ENCODE results near the gene LAMB4. TPM values are rescaled to one million over a fixed set of nuclear protein-coding genes. Genes with fewer than 3 reads are reported as not detected.

The LAMB4 gene
- total RNA-seq, 1 donor, result 0.10 TPM

DNA sequence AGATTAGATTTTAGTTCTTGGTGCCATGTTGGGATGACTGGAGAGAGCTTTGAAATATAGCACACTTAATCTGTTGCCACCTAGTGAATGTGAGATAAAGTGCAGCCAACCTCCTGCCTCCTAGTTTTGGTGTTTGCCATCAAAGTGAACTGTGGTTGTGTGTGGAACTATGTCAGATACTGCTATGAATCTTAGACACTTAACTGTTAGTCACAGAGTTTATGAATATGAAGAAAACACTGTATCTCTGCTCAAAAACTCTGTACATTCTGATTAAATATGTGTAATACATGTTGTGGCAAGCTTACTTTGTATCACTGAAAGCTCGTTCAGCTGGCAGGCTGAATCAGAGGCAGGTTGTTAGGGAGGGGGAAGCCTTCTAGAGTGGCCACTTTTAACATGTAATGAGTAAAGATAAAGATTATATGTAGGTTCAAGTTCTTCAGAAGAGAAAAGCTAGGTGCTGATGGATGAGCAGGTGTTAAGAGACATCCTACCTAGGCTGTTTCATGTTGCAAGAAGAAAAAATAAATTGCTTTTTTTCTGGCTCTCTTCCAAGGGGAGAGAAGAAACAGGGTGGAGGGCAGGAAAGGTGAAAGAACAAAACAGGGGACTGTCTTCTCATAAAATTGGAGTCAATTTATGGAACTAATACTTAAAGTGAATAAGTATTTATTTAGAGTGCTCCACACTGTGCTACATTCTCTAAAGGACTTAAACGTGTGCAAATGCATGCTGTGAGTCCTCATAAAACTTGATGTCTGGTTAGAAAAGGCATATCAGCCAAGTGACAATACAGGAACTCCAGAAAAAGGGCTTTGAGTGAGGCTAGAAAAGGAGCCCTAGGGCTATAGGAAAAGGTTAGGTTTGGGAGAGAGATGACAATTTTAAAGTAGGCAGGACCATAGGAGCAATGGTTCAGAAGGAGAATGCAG, 113.1 kb downstream of the LAMB4 start:
- H3K9me3 ChIP-seq (ENCODE audit: low read depth, low read length), result no peaks in the 10 kb centered on the region
- H3K4me3 ChIP-seq (ENCODE audit: low read length), result no peak overlapping the region
- H3K27me3 ChIP-seq (ENCODE audit: insufficient read depth, low read length), result peaks cover 2% of the 10 kb centered on the region
- H3K4me1 ChIP-seq (ENCODE audit: insufficient read depth, low read length), result no peaks in the 10 kb centered on the region

DNA sequence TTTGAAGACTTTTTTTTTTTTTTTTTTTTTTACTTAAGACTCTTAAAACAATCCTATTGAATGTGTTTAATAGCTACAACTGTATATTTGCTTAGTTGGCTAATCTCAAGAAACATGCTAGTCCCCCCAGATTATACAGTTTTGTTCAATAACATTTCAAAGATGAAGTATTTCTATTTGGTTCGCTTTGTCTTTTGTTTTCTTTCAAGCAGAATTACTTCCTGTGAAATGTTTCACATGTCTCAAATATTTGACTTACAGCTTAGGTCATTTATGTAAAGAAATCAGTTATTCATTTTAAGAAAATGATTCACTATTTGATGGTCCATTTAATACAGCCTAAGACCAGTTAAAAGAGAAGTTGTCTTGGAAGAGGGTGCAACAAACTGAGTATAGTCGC, 114.4 kb downstream of the LAMB4 start:
- H3K4me3 ChIP-seq (ENCODE audit: low read length), result no peak overlapping the region
- peaks cover 2% of the 10 kb centered on the region for H3K27me3 ChIP-seq (ENCODE audit: insufficient read depth, low read length)
- H3K9me3 ChIP-seq (ENCODE audit: low read depth, low read length), result no peaks in the 10 kb centered on the region
- H3K4me1 ChIP-seq (ENCODE audit: insufficient read depth, low read length), result no peaks in the 10 kb centered on the region

DNA sequence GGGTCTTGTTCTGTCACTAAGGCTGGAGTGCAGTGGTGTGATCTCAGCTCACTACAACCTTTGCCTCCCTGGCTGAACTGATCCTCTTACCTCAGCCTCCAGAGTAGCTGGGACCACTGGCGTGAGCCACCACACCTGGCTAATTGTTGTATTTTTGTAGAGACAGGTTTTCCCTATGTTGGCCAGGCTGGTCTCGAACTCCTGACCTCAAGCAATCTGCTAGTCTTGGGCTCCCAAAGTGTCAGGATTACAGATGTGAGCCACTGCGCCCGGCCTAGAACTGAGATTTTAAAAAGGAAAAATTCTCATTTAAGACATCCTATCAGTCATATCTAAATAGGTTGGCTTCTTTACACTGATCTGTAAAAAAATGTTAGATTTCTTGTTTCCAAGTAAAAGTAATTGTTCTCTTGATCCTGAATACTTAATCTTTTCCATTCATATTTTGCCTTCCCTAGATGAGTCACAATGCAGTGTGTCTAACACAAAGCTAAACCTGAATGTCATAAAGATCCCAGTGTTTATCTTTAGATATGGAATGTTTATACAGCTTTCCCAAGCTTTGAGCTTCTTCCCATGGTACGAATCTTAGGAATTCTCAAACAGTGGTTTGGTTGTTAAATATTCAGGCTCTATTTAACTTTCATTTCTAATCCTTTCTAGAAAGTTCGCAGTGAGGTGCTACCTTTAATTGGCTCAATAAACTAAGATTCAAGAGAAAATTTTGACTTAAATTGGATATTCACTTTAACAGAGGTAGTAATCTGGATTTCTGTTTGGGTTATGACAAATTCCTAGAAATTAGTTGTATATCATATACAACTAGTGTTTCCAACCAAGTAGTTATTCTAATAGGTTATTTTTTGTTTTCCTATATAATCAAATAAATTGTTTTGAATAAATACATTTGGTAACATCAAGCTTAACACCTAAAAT, 115.1 kb downstream of the LAMB4 start:
- H3K9me3 ChIP-seq (ENCODE audit: low read depth, low read length), result no peaks in the 10 kb centered on the region
- H3K4me3 ChIP-seq (ENCODE audit: low read length), result no peak overlapping the region
- no peaks in the 10 kb centered on the region for H3K4me1 ChIP-seq (ENCODE audit: insufficient read depth, low read length)
- peaks cover 2% of the 10 kb centered on the region for H3K27me3 ChIP-seq (ENCODE audit: insufficient read depth, low read length)

DNA sequence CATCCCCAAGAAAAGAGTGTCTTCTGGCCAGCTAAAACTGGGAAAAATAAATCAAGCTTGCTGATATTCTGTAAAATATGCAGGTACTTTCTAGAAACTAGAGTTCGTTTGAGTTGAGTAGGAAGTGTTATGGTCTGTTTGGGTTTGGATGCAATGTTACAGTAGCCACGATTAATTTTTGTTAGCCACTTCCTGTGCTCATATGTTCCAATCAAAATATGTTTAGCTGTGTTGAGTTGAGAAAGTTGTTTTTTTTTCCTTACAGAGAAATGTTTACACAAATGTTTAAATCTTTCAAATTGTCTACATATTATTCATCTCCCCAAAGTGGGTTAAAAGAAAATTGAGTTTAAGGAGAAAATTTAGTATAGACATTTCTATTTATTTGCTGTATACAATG, 115.9 kb downstream of the LAMB4 start:
- H3K4me3 ChIP-seq (ENCODE audit: low read length), result no peak overlapping the region
- H3K27me3 ChIP-seq (ENCODE audit: insufficient read depth, low read length), result peaks cover 2% of the 10 kb centered on the region
- H3K4me1 ChIP-seq (ENCODE audit: insufficient read depth, low read length), result no peaks in the 10 kb centered on the region
- no peaks in the 10 kb centered on the region for H3K9me3 ChIP-seq (ENCODE audit: low read depth, low read length)

DNA sequence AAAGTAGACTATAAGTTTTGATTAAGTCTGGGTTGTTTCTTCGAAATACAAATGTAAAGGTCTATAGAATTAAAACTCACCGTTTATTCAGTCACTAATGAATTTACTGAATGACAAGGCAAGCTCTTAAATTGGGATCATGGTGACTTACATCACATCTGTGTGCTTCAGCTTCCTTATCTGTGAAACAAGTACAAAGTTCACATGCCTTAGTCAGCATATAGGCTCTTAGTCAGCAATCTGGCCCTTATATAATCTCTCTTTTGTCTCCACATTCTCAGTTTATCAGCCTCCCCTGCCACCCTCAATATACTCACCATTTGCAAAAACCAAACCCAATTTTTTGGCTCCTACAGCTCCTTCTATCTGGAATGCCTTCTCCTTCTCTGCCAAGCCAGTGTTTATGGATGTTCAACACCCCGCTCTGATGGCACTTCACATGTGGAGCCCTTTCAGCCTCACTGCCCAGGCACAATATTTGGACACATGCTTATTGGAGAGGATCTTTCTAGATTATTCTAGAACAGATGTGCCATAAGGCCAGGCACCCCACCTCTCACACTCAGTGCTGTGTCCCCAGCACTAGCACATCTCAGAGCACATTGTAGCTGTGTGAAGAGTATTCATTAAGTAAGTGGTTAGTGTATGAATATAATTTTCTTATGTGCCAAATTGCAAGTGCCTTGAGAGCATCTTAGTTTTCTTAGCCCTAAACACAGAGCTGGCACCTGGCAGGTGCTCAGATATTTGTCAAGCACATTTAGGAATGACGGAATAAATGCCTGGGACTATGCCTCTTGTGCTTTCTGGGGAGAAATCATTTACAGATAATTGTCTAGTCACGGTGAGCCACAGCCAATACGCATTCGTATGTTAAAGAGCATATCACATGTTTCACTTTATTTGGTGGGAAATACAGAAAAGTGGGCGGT, 117.4 kb downstream of the LAMB4 start:
- Histone ChIP-seq H3K4me1 (ENCODE audit: insufficient read depth, low read length) (no peaks in the 10 kb centered on the region), H3K9me3 (ENCODE audit: low read depth, low read length) (no peaks in the 10 kb centered on the region), H3K4me3 (ENCODE audit: low read length) (no peak overlapping the region), H3K27me3 (ENCODE audit: insufficient read depth, low read length) (peaks cover 7% of the 10 kb centered on the region)

DNA sequence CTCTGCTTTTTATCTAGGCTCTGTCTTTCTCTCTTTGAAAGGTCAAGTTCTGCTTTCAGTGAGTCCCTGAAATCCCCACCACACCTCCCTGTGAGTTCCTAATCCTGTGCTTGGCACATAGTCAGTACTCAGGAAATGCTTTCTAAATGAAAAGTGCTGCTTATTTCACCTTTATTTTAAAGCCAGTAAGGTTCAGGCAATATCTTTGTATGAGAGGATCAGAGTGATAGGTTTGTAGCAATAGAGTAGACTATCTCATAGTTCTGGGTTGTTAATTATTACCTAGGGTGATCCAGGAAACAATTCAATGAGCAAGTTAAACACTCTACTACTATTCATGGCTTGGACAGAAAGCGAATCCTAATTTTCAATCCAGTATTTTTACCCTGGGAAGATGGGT, 119.8 kb downstream of the LAMB4 start:
- H3K9me3 ChIP-seq (ENCODE audit: low read depth, low read length), result no peaks in the 10 kb centered on the region
- H3K4me1 ChIP-seq (ENCODE audit: insufficient read depth, low read length), result no peaks in the 10 kb centered on the region
- H3K27me3 ChIP-seq (ENCODE audit: insufficient read depth, low read length), result peaks cover 17% of the 10 kb centered on the region
- H3K4me3 ChIP-seq (ENCODE audit: low read length), result no peak overlapping the region

DNA sequence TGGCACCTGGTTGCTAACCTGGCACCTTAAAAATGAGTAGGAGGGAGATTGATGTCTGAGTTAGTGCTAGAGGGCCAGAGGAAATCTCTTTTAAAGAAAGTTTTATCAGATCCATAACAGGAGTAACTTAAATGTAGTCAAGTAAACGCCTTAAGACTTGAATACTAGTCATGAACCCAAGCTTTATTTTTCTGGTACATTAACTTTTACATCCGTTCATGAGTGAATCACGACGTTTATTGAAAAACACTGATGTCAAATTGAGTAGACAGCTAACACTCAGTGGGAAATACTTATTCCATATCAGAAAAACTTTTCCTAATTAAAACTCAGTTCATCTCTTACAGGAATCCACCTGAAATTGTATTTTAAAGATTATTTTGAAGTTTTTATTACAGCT, 120.3 kb downstream of the LAMB4 start:
- Histone ChIP-seq H3K27me3 (ENCODE audit: insufficient read depth, low read length) (peaks cover 22% of the 10 kb centered on the region), H3K9me3 (ENCODE audit: low read depth, low read length) (no peaks in the 10 kb centered on the region), H3K4me1 (ENCODE audit: insufficient read depth, low read length) (no peaks in the 10 kb centered on the region), H3K4me3 (ENCODE audit: low read length) (no peak overlapping the region)

DNA sequence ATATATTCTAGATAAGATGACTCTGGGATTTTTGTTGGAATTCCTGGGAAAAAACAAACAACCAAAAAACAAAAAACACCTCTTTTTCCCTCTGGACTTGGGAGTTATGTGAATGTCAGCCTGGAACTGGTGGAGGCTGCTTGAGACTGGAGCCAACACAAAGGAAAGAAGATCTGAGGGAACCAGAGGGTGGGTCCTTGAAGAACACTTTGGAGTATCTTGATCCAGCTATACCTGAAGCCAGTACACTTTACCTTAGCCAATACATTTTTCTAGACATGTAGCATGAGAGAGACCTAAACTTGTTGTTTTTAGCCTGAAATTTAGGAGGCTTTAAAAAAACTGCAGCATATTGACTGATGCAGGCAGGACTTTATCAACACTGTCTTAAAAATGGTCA, 121.3 kb downstream of the LAMB4 start:
- Histone ChIP-seq H3K9me3 (ENCODE audit: low read depth, low read length) (no peaks in the 10 kb centered on the region), H3K4me1 (ENCODE audit: insufficient read depth, low read length) (no peaks in the 10 kb centered on the region), H3K4me3 (ENCODE audit: low read length) (no peak overlapping the region), H3K27me3 (ENCODE audit: insufficient read depth, low read length) (peaks cover 32% of the 10 kb centered on the region)

DNA sequence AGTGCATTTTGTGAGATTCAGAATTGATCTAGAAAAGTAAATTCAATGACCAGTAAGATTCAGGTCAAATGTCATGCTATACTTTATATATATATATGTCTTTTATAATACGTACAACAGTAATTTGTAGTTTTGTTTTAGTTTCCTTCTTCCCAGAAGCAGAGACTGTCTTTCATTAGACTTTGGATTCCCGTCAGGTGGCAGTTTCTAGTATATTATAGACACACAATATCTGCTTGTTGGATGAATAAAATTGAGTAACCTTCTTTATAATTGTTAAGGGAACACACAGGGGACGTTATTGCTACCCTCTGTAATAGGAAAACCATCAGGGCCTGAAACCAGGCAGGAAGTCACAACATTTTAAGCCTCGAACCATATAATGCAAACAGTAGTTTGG, 121.9 kb downstream of the LAMB4 start:
- Histone ChIP-seq H3K4me1 (ENCODE audit: insufficient read depth, low read length) (no peaks in the 10 kb centered on the region), H3K9me3 (ENCODE audit: low read depth, low read length) (no peaks in the 10 kb centered on the region), H3K4me3 (ENCODE audit: low read length) (no peak overlapping the region), H3K27me3 (ENCODE audit: insufficient read depth, low read length) (peaks cover 38% of the 10 kb centered on the region)

DNA sequence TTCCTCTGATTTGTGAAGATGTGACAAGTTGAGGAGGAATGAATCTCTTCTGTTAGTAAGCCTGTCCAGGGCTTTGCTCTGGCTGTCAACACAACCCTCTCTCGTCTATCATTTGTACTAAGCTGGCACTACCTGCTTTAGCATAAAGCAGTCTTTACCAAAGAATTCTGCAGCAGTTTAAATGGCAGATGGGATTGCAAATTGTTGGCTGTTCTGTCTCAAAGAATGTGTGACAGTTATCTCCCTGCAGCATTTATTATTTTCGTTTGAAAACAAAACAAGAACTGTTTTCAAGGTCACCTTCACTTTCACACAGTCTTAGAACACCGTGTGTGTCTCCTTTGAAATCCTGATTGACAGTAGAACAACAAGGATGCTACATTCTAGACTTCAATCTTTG, 122.4 kb downstream of the LAMB4 start:
- no peaks in the 10 kb centered on the region for H3K4me1 ChIP-seq (ENCODE audit: insufficient read depth, low read length)
- no peaks in the 10 kb centered on the region for H3K9me3 ChIP-seq (ENCODE audit: low read depth, low read length)
- H3K27me3 ChIP-seq (ENCODE audit: insufficient read depth, low read length), result peaks cover 39% of the 10 kb centered on the region
- no peak overlapping the region for H3K4me3 ChIP-seq (ENCODE audit: low read length)

DNA sequence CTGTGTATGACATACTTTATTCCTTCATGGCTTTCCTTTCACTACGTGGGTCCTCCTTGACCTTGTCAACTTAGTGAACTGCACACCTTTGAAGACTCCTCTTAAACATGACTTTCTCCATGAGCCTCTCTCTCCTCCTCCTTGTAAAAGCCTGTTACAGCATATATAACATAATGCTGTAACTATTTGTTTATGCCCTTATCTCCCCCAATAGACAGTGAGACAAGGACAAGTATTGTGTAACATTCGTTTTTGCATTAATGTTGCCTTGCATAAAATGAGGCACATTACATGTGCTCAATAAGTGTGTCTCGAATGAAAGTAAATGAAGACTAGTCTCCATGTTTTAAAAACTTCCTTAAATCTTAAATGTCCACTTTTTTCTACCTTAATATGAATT, 122.9 kb downstream of the LAMB4 start:
- H3K4me3 ChIP-seq (ENCODE audit: low read length), result no peak overlapping the region
- H3K9me3 ChIP-seq (ENCODE audit: low read depth, low read length), result no peaks in the 10 kb centered on the region
- H3K4me1 ChIP-seq (ENCODE audit: insufficient read depth, low read length), result peaks cover 4% of the 10 kb centered on the region
- H3K27me3 ChIP-seq (ENCODE audit: insufficient read depth, low read length), result peaks cover 44% of the 10 kb centered on the region

DNA sequence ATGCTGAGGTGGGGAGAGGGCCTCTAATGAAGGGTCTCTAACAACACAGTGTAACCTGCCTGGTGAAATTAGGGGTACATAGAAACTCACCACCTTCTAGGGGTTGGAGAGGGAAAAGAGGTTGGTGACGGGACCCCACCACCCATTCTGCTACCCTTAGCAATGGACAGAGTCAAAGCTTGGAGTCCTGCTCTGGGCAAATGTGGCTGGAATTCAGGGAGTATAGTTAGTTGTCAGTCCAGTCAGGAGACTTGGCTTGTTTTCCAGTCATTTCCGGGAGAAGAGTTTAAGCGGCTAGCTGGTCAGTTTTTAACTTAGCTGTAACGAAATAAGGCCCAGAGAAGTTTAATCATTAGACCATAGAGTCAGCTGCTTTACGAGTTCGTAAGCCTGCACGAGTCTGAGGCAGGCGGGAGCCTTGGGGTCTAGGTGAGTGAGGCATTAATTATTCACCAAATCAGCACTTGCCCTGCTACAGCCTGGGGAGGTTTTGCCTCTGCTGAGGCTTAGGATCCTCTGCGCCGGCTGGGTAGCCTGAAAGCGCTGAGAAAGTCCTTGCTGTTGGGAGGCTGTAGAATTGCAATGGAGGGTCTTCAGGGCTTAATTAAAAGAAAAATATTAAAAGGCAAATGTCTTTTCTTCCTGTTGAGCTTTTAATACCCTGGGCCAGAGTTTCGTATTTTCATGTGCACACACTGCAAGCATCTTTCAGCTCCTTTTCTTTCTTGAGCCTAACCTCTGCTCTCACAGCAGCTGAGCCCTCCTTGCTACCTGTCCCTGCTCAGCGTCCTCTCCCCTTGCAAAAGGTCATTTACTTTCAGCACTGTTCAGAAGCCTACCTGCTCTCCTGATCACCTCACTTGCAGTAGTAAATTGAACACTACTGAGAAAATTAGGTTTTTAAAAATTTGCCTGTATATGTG, 125.7 kb downstream of the LAMB4 start:
- H3K27me3 ChIP-seq (ENCODE audit: insufficient read depth, low read length), result peaks cover 72% of the 10 kb centered on the region
- H3K4me1 ChIP-seq (ENCODE audit: insufficient read depth, low read length), result peaks cover 16% of the 10 kb centered on the region
- no peaks in the 10 kb centered on the region for H3K9me3 ChIP-seq (ENCODE audit: low read depth, low read length)
- no peak overlapping the region for H3K4me3 ChIP-seq (ENCODE audit: low read length)

DNA sequence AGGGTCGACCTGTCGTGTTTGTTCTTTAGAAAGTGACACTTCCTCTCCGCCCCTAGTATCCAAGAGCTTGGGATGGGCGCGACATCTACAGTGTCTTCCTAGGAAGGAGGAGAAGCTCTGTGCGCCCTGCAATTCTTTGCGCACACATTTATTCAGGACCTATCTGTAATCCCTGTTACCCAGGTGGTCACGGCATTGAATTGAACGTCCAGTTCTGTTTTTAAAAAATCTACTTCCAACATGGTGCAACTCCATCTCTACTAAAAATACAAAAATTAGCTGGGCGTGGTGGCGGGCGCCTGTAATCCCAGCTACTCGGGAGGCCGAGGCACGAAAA, 126.6 kb downstream of the LAMB4 start:
- peaks cover 16% of the 10 kb centered on the region for H3K4me1 ChIP-seq (ENCODE audit: insufficient read depth, low read length)
- H3K9me3 ChIP-seq (ENCODE audit: low read depth, low read length), result no peaks in the 10 kb centered on the region
- H3K4me3 ChIP-seq (ENCODE audit: low read length), result no peak overlapping the region
- peaks cover 76% of the 10 kb centered on the region for H3K27me3 ChIP-seq (ENCODE audit: insufficient read depth, low read length)
